ENCODE results near the gene USP12. TPM values are rescaled to one million over a fixed set of nuclear protein-coding genes. Genes with fewer than 3 reads are reported as not detected.

USP12 gene
- total and polyA plus RNA-seq, 9 donors: 9.5 to 23.6 (median 19.2) TPM

- Histone ChIP-seq H3K27me3 (no peaks in the 10 kb centered on the region), H3K9me3 (no peaks in the 10 kb centered on the region), H3K4me3 (no peak overlapping the region), H3K27ac (no peak overlapping the region), H3K36me3 (no peaks in the 10 kb centered on the region), H3K4me1 (ENCODE audit: insufficient read depth) (peaks cover 1% of the 10 kb centered on the region)
- no peak for TF ChIP-seq CTCF (IDR thresholded peaks at IDR 0.05)
- TF ChIP-seq POLR2A (IDR thresholded peaks at IDR 0.05): no peak
- TF ChIP-seq EP300 (IDR thresholded peaks at IDR 0.05): no peak
- WGBS, 3 donors: 87 to 90% (median 88%) methylated on average over 8 of the region's 8 CpGs
- DNase-seq: no peak
- intact Hi-C loops (cut with DNase I): no loop called here
Observed at GRCh38 chr13:27023385-27024073, 148.1 kb downstream of the USP12 start.

- H3K4me3 ChIP-seq: no peak overlapping the region
- no peak for DNase-seq
- H3K27ac ChIP-seq: no peak overlapping the region
- intact Hi-C loops (cut with DNase I): loop anchor here in 1 of 4 donors (1.0 kb wide), 1 partner anchor 40 kb away; no protein-coding TSS in a partner anchor
- no peaks in the 10 kb centered on the region for H3K9me3 ChIP-seq
- no peaks in the 10 kb centered on the region for H3K27me3 ChIP-seq
- TF ChIP-seq POLR2A (IDR thresholded peaks at IDR 0.05): no peak
- TF ChIP-seq CTCF (IDR thresholded peaks at IDR 0.05): no peak
- no peak for TF ChIP-seq EP300 (IDR thresholded peaks at IDR 0.05)
- H3K4me1 ChIP-seq (ENCODE audit: insufficient read depth): peaks cover 4% of the 10 kb centered on the region
- WGBS, 3 donors: 24 to 30% (median 26%) methylated on average over 9 of the region's 9 CpGs
- no peaks in the 10 kb centered on the region for H3K36me3 ChIP-seq
Observed at GRCh38 chr13:27022571-27023311, 148.9 kb downstream of the USP12 start.

GRCh38 chr13:27020415-27020814 is 151.2 kb downstream of the USP12 start:
- no peaks in the 10 kb centered on the region for H3K36me3 ChIP-seq
- H3K4me1 ChIP-seq (ENCODE audit: insufficient read depth): peaks cover 4% of the 10 kb centered on the region
- no peak overlapping the region for H3K27ac ChIP-seq
- H3K9me3 ChIP-seq: no peaks in the 10 kb centered on the region
- H3K4me3 ChIP-seq: no peak overlapping the region
- no peak for DNase-seq
- 86 to 97% (median 96%) methylated on average over 8 of the region's 8 CpGs for WGBS, 3 donors
- intact Hi-C loops (cut with DNase I): no loop called here
- no peaks in the 10 kb centered on the region for H3K27me3 ChIP-seq
- no peak for TF ChIP-seq POLR2A (IDR thresholded peaks at IDR 0.05)
- no peak for TF ChIP-seq EP300 (IDR thresholded peaks at IDR 0.05)
- TF ChIP-seq CTCF (IDR thresholded peaks at IDR 0.05): no peak

- no peak for DNase-seq
- Histone ChIP-seq H3K4me3 (no peak overlapping the region), H3K4me1 (ENCODE audit: insufficient read depth) (peaks cover 4% of the 10 kb centered on the region), H3K36me3 (no peaks in the 10 kb centered on the region), H3K27me3 (no peaks in the 10 kb centered on the region), H3K27ac (no peak overlapping the region), H3K9me3 (no peaks in the 10 kb centered on the region)
- intact Hi-C loops (cut with DNase I): no loop called here
- TF ChIP-seq EP300 (IDR thresholded peaks at IDR 0.05) (no peak), POLR2A (IDR thresholded peaks at IDR 0.05) (no peak), CTCF (IDR thresholded peaks at IDR 0.05) (no peak)
- WGBS, 3 donors: 29 to 48% (median 38%) methylated on average over 5 of the region's 5 CpGs
Observed at GRCh38 chr13:27018882-27019281, 152.7 kb downstream of the USP12 start.

All from ovary (tissue), 9 donors.